ENCODE measurements around the gene CCDC85A. TPM values are rescaled to one million over a fixed set of nuclear protein-coding genes. Genes with fewer than 3 reads are reported as not detected.

The CCDC85A gene
- total RNA-seq: 0.07 TPM in 1 of 2 replicates, not detected in the other

GRCh38 chr2:56183643-56184499, at the start of gene CCDC85A:
CCDC85A (plus strand) TSS chr2:56183990; CDS start chr2:56184625, 635 bp downstream.

Measured in nasal cavity respiratory epithelium epithelial cell of viscerocranial mucosa (primary cell).